ENCODE data around the gene KLHL3. TPM values are rescaled to one million over a fixed set of nuclear protein-coding genes. Genes with fewer than 3 reads are reported as not detected.

The KLHL3 gene
- total and polyA plus RNA-seq, 4 donors: 0.91 to 8.8 (median 3.7) TPM

GRCh38 chr5:137627293-137627692 lies 108.6 kb downstream of the KLHL3 start:
- Histone ChIP-seq H3K4me1 (ENCODE audit: control insufficient read depth in 4 of 4, insufficient read depth in 4 of 4, low read length in 3 of 4) (peaks cover 2 to 27% (median 19%) of the 10 kb centered on the region in 4 donors), H3K9me3 (ENCODE audit: control insufficient read depth in 4 of 4, low read length in 3 of 4) (no peaks in the 10 kb centered on the region), H3K4me3 (ENCODE audit: low read depth in 1 of 3, low read length in 3 of 3) (no peak overlapping the region), H3K27me3 (ENCODE audit: control insufficient read depth in 4 of 4, insufficient read depth in 4 of 4, low read length in 3 of 4) (no peaks in the 10 kb centered on the region), H3K36me3 (ENCODE audit: control insufficient read depth in 4 of 4, insufficient read depth in 3 of 4, low read depth in 1 of 4, low read length in 3 of 4) (no peaks in the 10 kb centered on the region), H3K9ac (ENCODE audit: low read depth in 1 of 2, low read length in 2 of 2) (no peak overlapping the region), H3K27ac (ENCODE audit: low read depth in 1 of 2, low read length in 2 of 2) (no peak overlapping the region)
- TF ChIP-seq NR2F2 (IDR thresholded peaks at IDR 0.05) (no peak), MAX (IDR thresholded peaks at IDR 0.05) (no peak)
- 33% methylated on average over 3 of the region's 3 CpGs for WGBS
- DNase-seq (ENCODE audit: low spot score): no peak

GRCh38 chr5:137624786-137625349 lies 111.0 kb downstream of the KLHL3 start:
- H3K27me3 ChIP-seq (ENCODE audit: control insufficient read depth in 4 of 4, insufficient read depth in 4 of 4, low read length in 3 of 4): no peaks in the 10 kb centered on the region
- no peak overlapping the region for H3K4me3 ChIP-seq (ENCODE audit: low read depth in 1 of 3, low read length in 3 of 3)
- no peak for DNase-seq (ENCODE audit: low spot score)
- peaks cover 4 to 33% (median 23%) of the 10 kb centered on the region in 4 donors for H3K4me1 ChIP-seq (ENCODE audit: control insufficient read depth in 4 of 4, insufficient read depth in 4 of 4, low read length in 3 of 4)
- TF ChIP-seq FOXA1 (IDR thresholded peaks at IDR 0.05): no peak
- no peak for TF ChIP-seq ATF3 (IDR thresholded peaks at IDR 0.05)
- TF ChIP-seq HNF4A (conservative IDR thresholded peaks at IDR 0.05): peak; percentile 43 to 82
- TF ChIP-seq CTCF (IDR thresholded peaks at IDR 0.05; ENCODE audit: low read depth, low read length, missing input control): no peak
- TF ChIP-seq REST (IDR thresholded peaks at IDR 0.05): no peak
- TF ChIP-seq SP1 (IDR thresholded peaks at IDR 0.05): no peak
- no peak for TF ChIP-seq EGR1 (IDR thresholded peaks at IDR 0.05; ENCODE audit: low read depth in 2 of 2)
- no peak for TF ChIP-seq GABPA (IDR thresholded peaks at IDR 0.05 in 1 of 2, conservative IDR thresholded peaks at IDR 0.05 in 1 of 2)
- no peak for TF ChIP-seq YY1 (IDR thresholded peaks at IDR 0.05)
- peak in 1 of 2 donors; percentile 38 for TF ChIP-seq RXRA (IDR thresholded peaks at IDR 0.05)
- TF ChIP-seq FOXA2 (IDR thresholded peaks at IDR 0.05): no peak
- no peak for TF ChIP-seq TAF1 (conservative IDR thresholded peaks at IDR 0.05)
- TF ChIP-seq ZBTB33 (IDR thresholded peaks at IDR 0.05): no peak
- TF ChIP-seq MAX (IDR thresholded peaks at IDR 0.05): no peak
- no peak for TF ChIP-seq RAD21 (IDR thresholded peaks at IDR 0.05)
- TF ChIP-seq HNF4G (IDR thresholded peaks at IDR 0.05): peak; percentile 11
- TF ChIP-seq NR2F2 (IDR thresholded peaks at IDR 0.05): no peak
- TF ChIP-seq JUND (IDR thresholded peaks at IDR 0.05): no peak
- no peaks in the 10 kb centered on the region for H3K36me3 ChIP-seq (ENCODE audit: control insufficient read depth in 4 of 4, insufficient read depth in 3 of 4, low read depth in 1 of 4, low read length in 3 of 4)
- no peak overlapping the region for H3K9ac ChIP-seq (ENCODE audit: low read depth in 1 of 2, low read length in 2 of 2)
- no peak overlapping the region for H3K27ac ChIP-seq (ENCODE audit: low read depth in 1 of 2, low read length in 2 of 2)
- H3K9me3 ChIP-seq (ENCODE audit: control insufficient read depth in 4 of 4, low read length in 3 of 4): no peaks in the 10 kb centered on the region
- 69% methylated on average over 5 of the region's 5 CpGs for WGBS

All from liver (tissue), 9 donors.